Measurements from ENCODE around the gene MOB3A. TPM values are rescaled to one million over a fixed set of nuclear protein-coding genes. Genes with fewer than 3 reads are reported as not detected.

MOB3A gene
- total and polyA plus RNA-seq, 9 of the 15 experiments (the other 6 are each of a cell fraction or from before 2014, with no cell fraction given): 1.1 to 24.1 (median 6.0) TPM

DNA sequence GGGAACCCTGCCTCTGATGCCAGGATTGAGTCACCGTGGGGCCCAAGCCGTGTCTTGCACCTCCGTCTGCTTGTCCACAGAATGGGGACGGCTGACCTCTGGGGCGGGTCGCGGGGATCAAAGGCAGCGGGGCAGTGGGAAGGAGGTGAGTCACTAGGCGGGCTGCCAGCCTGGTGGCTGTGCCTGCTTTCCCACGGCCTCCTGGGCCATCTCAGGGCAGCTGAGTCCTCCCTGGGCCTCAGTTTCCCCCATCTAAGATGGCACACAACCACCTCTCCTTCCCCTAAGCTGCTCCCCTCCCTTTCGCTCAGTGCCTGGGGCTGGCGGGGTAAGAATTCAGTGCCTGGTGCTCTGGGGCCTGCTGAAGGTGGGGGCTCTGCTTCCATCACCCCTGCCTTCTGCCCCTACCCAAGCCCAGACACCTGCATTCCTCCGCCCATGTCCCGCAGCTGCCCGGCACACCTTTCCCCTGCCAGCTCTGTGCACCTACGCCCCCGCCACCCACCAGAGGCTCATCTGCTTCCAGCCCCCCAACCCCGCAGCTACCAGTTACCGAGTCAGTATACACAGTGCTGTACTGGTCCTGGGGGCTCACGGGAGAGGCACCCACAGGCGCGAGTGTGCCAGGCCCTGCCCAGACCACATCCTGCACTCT is 48.5 kb downstream of the MOB3A start (continued):
- TF ChIP-seq, protein P1, sequence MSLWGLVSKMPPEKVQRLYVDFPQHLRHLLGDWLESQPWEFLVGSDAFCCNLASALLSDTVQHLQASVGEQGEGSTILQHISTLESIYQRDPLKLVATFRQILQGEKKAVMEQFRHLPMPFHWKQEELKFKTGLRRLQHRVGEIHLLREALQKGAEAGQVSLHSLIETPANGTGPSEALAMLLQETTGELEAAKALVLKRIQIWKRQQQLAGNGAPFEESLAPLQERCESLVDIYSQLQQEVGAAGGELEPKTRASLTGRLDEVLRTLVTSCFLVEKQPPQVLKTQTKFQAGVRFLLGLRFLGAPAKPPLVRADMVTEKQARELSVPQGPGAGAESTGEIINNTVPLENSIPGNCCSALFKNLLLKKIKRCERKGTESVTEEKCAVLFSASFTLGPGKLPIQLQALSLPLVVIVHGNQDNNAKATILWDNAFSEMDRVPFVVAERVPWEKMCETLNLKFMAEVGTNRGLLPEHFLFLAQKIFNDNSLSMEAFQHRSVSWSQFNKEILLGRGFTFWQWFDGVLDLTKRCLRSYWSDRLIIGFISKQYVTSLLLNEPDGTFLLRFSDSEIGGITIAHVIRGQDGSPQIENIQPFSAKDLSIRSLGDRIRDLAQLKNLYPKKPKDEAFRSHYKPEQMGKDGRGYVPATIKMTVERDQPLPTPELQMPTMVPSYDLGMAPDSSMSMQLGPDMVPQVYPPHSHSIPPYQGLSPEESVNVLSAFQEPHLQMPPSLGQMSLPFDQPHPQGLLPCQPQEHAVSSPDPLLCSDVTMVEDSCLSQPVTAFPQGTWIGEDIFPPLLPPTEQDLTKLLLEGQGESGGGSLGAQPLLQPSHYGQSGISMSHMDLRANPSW (CRISPR knock-in tag; IDR thresholded peaks at IDR 0.05): no peak
- peak; percentile 55 for TF ChIP-seq RBFOX2 (IDR thresholded peaks at IDR 0.05; ENCODE audit: low read depth, low read length)
- TF ChIP-seq ZNF507 (tag; conservative IDR thresholded peaks at IDR 0.05): no peak
- TF ChIP-seq GMEB1 (CRISPR knock-in tag; IDR thresholded peaks at IDR 0.05): no peak
- TF ChIP-seq, protein P2, sequence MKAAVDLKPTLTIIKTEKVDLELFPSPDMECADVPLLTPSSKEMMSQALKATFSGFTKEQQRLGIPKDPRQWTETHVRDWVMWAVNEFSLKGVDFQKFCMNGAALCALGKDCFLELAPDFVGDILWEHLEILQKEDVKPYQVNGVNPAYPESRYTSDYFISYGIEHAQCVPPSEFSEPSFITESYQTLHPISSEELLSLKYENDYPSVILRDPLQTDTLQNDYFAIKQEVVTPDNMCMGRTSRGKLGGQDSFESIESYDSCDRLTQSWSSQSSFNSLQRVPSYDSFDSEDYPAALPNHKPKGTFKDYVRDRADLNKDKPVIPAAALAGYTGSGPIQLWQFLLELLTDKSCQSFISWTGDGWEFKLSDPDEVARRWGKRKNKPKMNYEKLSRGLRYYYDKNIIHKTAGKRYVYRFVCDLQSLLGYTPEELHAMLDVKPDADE (conservative IDR thresholded peaks at IDR 0.05; ENCODE audit: control insufficient read depth, low read depth, low read length): 0 out of 2 replicates have a peak, but pooled peaks have one; percentile 28
- TF ChIP-seq, protein P3, sequence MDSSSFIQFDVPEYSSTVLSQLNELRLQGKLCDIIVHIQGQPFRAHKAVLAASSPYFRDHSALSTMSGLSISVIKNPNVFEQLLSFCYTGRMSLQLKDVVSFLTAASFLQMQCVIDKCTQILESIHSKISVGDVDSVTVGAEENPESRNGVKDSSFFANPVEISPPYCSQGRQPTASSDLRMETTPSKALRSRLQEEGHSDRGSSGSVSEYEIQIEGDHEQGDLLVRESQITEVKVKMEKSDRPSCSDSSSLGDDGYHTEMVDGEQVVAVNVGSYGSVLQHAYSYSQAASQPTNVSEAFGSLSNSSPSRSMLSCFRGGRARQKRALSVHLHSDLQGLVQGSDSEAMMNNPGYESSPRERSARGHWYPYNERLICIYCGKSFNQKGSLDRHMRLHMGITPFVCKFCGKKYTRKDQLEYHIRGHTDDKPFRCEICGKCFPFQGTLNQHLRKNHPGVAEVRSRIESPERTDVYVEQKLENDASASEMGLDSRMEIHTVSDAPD (CRISPR knock-in tag; IDR thresholded peaks at IDR 0.05): no peak

All from K562 (cell line).